ENCODE data around the gene CRYL1. TPM values are rescaled to one million over a fixed set of nuclear protein-coding genes. Genes with fewer than 3 reads are reported as not detected.

CRYL1 gene
- total and polyA plus RNA-seq, 2 of the 8 experiments (the other 6 are each of a cell fraction or from before 2014, with no cell fraction given): 1.9 to 6.4 TPM

GRCh38 chr13:20366056-20366455 is 159.6 kb downstream of the CRYL1 start (continued):
- TF ChIP-seq ASH2L (IDR thresholded peaks at IDR 0.05; ENCODE audit: low read length) (no peak), CTBP2 (IDR thresholded peaks at IDR 0.05; ENCODE audit: borderline replicate concordance, insufficient read depth, insufficient read length, low read length) (no peak), SUZ12 (IDR thresholded peaks at IDR 0.05; ENCODE audit: low read length) (no peak)
